ENCODE data around the gene ZNF627.
"Not testable (repeated sequence)": the region's sequence is repeated elsewhere in the genome, so short reads cannot be mapped to it uniquely, and the experiment has no call there.

Gene ZNF627

GRCh38 chr19:11598103-11598483 lies 810 bp downstream of the ZNF627 start:
- H3K36me3 ChIP-seq (ENCODE audit: control insufficient read depth, insufficient read depth, low read length), result peaks cover 29% of the 10 kb centered on the region
- H3K9me3 ChIP-seq (ENCODE audit: control insufficient read depth, insufficient read depth, low read depth, low read length), result peaks cover 14% of the 10 kb centered on the region; the same call in 1 of the 2 replicates
- H3K27me3 ChIP-seq (ENCODE audit: control insufficient read depth, insufficient read depth, low read length), result no peaks in the 10 kb centered on the region
- no peaks in the 10 kb centered on the region for H3K4me1 ChIP-seq (ENCODE audit: control insufficient read depth, insufficient read depth, low read length)
- peak overlapping the region; percentile 97 for H3K9ac ChIP-seq (ENCODE audit: low read length)
- peak overlapping the region; percentile 95; the same call in 1 of the 2 replicates for H3K27ac ChIP-seq (ENCODE audit: low read depth, low read length)
- H3K4me3 ChIP-seq (ENCODE audit: low read depth, low read length), result peak overlapping the region; percentile 87

GRCh38 chr19:11598746-11599145 lies 1.5 kb downstream of the ZNF627 start:
- Histone ChIP-seq H3K36me3 (ENCODE audit: control insufficient read depth, insufficient read depth, low read length) (peaks cover 32% of the 10 kb centered on the region), H3K27ac (ENCODE audit: low read depth, low read length) (no peak overlapping the region), H3K9ac (ENCODE audit: low read length) (no peak overlapping the region), H3K9me3 (ENCODE audit: control insufficient read depth, insufficient read depth, low read depth, low read length) (peaks cover 15% of the 10 kb centered on the region; the same call in 1 of the 2 replicates), H3K27me3 (ENCODE audit: control insufficient read depth, insufficient read depth, low read length) (no peaks in the 10 kb centered on the region), H3K4me1 (ENCODE audit: control insufficient read depth, insufficient read depth, low read length) (no peaks in the 10 kb centered on the region), H3K4me3 (ENCODE audit: low read depth, low read length) (peak overlapping the region; percentile 87; the same call in 1 of the 2 replicates)

GRCh38 chr19:11599704-11600103 lies 2.4 kb downstream of the ZNF627 start:
- not testable (repeated sequence) for H3K9ac ChIP-seq (ENCODE audit: low read length); H3K4me3 ChIP-seq (ENCODE audit: low read depth, low read length); H3K27ac ChIP-seq (ENCODE audit: low read depth, low read length); H3K27me3 ChIP-seq (ENCODE audit: control insufficient read depth, insufficient read depth, low read length); H3K4me1 ChIP-seq (ENCODE audit: control insufficient read depth, insufficient read depth, low read length)
- H3K36me3 ChIP-seq (ENCODE audit: control insufficient read depth, insufficient read depth, low read length), result peaks cover 41% of the 10 kb centered on the region
- peaks cover 25% of the 10 kb centered on the region for H3K9me3 ChIP-seq (ENCODE audit: control insufficient read depth, insufficient read depth, low read depth, low read length)

- H3K36me3 ChIP-seq (ENCODE audit: control insufficient read depth, insufficient read depth, low read length), result peaks cover 60% of the 10 kb centered on the region
- H3K9me3 ChIP-seq (ENCODE audit: control insufficient read depth, insufficient read depth, low read depth, low read length), result peaks cover 62% of the 10 kb centered on the region
- H3K4me1 ChIP-seq (ENCODE audit: control insufficient read depth, insufficient read depth, low read length), result no peaks in the 10 kb centered on the region
- no peaks in the 10 kb centered on the region for H3K27me3 ChIP-seq (ENCODE audit: control insufficient read depth, insufficient read depth, low read length)
- no peak overlapping the region for H3K4me3 ChIP-seq (ENCODE audit: low read depth, low read length)
- no peak overlapping the region for H3K27ac ChIP-seq (ENCODE audit: low read depth, low read length)
- no peak overlapping the region for H3K9ac ChIP-seq (ENCODE audit: low read length)
Measured at GRCh38 chr19:11606484-11606883, 9.2 kb downstream of the ZNF627 start.

GRCh38 chr19:11611730-11612129 lies 14.4 kb downstream of the ZNF627 start:
- Histone ChIP-seq H3K36me3 (ENCODE audit: control insufficient read depth, insufficient read depth, low read length) (peaks cover 53% of the 10 kb centered on the region), H3K4me1 (ENCODE audit: control insufficient read depth, insufficient read depth, low read length) (no peaks in the 10 kb centered on the region), H3K4me3 (ENCODE audit: low read depth, low read length) (no peak overlapping the region), H3K27ac (ENCODE audit: low read depth, low read length) (no peak overlapping the region), H3K9me3 (ENCODE audit: control insufficient read depth, insufficient read depth, low read depth, low read length) (peaks cover 50% of the 10 kb centered on the region), H3K9ac (ENCODE audit: low read length) (no peak overlapping the region), H3K27me3 (ENCODE audit: control insufficient read depth, insufficient read depth, low read length) (no peaks in the 10 kb centered on the region)

- Histone ChIP-seq H3K4me3 (ENCODE audit: low read depth, low read length) (no peak overlapping the region), H3K9me3 (ENCODE audit: control insufficient read depth, insufficient read depth, low read depth, low read length) (peaks cover 52% of the 10 kb centered on the region), H3K36me3 (ENCODE audit: control insufficient read depth, insufficient read depth, low read length) (peaks cover 56% of the 10 kb centered on the region), H3K9ac (ENCODE audit: low read length) (no peak overlapping the region), H3K27me3 (ENCODE audit: control insufficient read depth, insufficient read depth, low read length) (no peaks in the 10 kb centered on the region), H3K4me1 (ENCODE audit: control insufficient read depth, insufficient read depth, low read length) (no peaks in the 10 kb centered on the region), H3K27ac (ENCODE audit: low read depth, low read length) (no peak overlapping the region)
Measured at GRCh38 chr19:11612816-11613511, 15.7 kb downstream of the ZNF627 start.

GRCh38 chr19:11617180-11618062 lies 20.1 kb downstream of the ZNF627 start:
- no peak overlapping the region for H3K27ac ChIP-seq (ENCODE audit: low read depth, low read length)
- peaks cover 56% of the 10 kb centered on the region for H3K9me3 ChIP-seq (ENCODE audit: control insufficient read depth, insufficient read depth, low read depth, low read length)
- no peaks in the 10 kb centered on the region for H3K27me3 ChIP-seq (ENCODE audit: control insufficient read depth, insufficient read depth, low read length)
- peaks cover 79% of the 10 kb centered on the region for H3K36me3 ChIP-seq (ENCODE audit: control insufficient read depth, insufficient read depth, low read length)
- no peaks in the 10 kb centered on the region for H3K4me1 ChIP-seq (ENCODE audit: control insufficient read depth, insufficient read depth, low read length)
- no peak overlapping the region; the same call in 1 of the 2 replicates for H3K4me3 ChIP-seq (ENCODE audit: low read depth, low read length)
- no peak overlapping the region for H3K9ac ChIP-seq (ENCODE audit: low read length)

- no peak overlapping the region for H3K9ac ChIP-seq (ENCODE audit: low read length)
- no peak overlapping the region for H3K27ac ChIP-seq (ENCODE audit: low read depth, low read length)
- H3K36me3 ChIP-seq (ENCODE audit: control insufficient read depth, insufficient read depth, low read length), result peaks cover 58% of the 10 kb centered on the region
Measured at GRCh38 chr19:11620553-11620952, 23.3 kb downstream of the ZNF627 start.

GRCh38 chr19:11622401-11622800 lies 25.1 kb downstream of the ZNF627 start:
- H3K36me3 ChIP-seq (ENCODE audit: control insufficient read depth, insufficient read depth, low read length), result peaks cover 40% of the 10 kb centered on the region
- H3K27ac ChIP-seq (ENCODE audit: low read depth, low read length); H3K9ac ChIP-seq (ENCODE audit: low read length); H3K4me3 ChIP-seq (ENCODE audit: low read depth, low read length); H3K4me1 ChIP-seq (ENCODE audit: control insufficient read depth, insufficient read depth, low read length): not testable (repeated sequence)
- peaks cover 18% of the 10 kb centered on the region for H3K27me3 ChIP-seq (ENCODE audit: control insufficient read depth, insufficient read depth, low read length)
- peaks cover 26% of the 10 kb centered on the region for H3K9me3 ChIP-seq (ENCODE audit: control insufficient read depth, insufficient read depth, low read depth, low read length)

More at GRCh38 chr19:11620553-11620952, 23.3 kb downstream of the ZNF627 start:
- H3K4me3 ChIP-seq (ENCODE audit: low read depth, low read length), result no peak overlapping the region
- peaks cover 16% of the 10 kb centered on the region for H3K27me3 ChIP-seq (ENCODE audit: control insufficient read depth, insufficient read depth, low read length)
- peaks cover 39% of the 10 kb centered on the region for H3K9me3 ChIP-seq (ENCODE audit: control insufficient read depth, insufficient read depth, low read depth, low read length)
- H3K4me1 ChIP-seq (ENCODE audit: control insufficient read depth, insufficient read depth, low read length), result peaks cover 6% of the 10 kb centered on the region; the same call in 1 of the 2 replicates

GRCh38 chr19:11624069-11624463 lies 26.8 kb downstream of the ZNF627 start:
- Histone ChIP-seq H3K27me3 (ENCODE audit: control insufficient read depth, insufficient read depth, low read length) (peaks cover 18% of the 10 kb centered on the region), H3K9ac (ENCODE audit: low read length) (no peak overlapping the region), H3K27ac (ENCODE audit: low read depth, low read length) (no peak overlapping the region), H3K4me1 (ENCODE audit: control insufficient read depth, insufficient read depth, low read length) (peaks cover 6% of the 10 kb centered on the region; the same call in 1 of the 2 replicates), H3K9me3 (ENCODE audit: control insufficient read depth, insufficient read depth, low read depth, low read length) (peaks cover 12% of the 10 kb centered on the region; the same call in 1 of the 2 replicates), H3K4me3 (ENCODE audit: low read depth, low read length) (peak overlapping the region; percentile 64), H3K36me3 (ENCODE audit: control insufficient read depth, insufficient read depth, low read length) (peaks cover 23% of the 10 kb centered on the region)

- H3K27ac ChIP-seq (ENCODE audit: low read depth, low read length), result no peak overlapping the region
- H3K4me1 ChIP-seq (ENCODE audit: control insufficient read depth, insufficient read depth, low read length), result peaks cover 6% of the 10 kb centered on the region; the same call in 1 of the 2 replicates
- no peak overlapping the region for H3K9ac ChIP-seq (ENCODE audit: low read length)
- no peaks in the 10 kb centered on the region for H3K9me3 ChIP-seq (ENCODE audit: control insufficient read depth, insufficient read depth, low read depth, low read length)
- 0 out of 2 replicates have a peak, but pooled peaks cover 2% of the 10 kb centered on the region for H3K36me3 ChIP-seq (ENCODE audit: control insufficient read depth, insufficient read depth, low read length)
- no peak overlapping the region for H3K4me3 ChIP-seq (ENCODE audit: low read depth, low read length)
- H3K27me3 ChIP-seq (ENCODE audit: control insufficient read depth, insufficient read depth, low read length), result peaks cover 18% of the 10 kb centered on the region
Measured at GRCh38 chr19:11626252-11626651, 29.0 kb downstream of the ZNF627 start.

Data from HUES6 (cell line).